HepG2 (cell line): ENCODE results near the gene SMARCAD1. TPM values are rescaled to one million over a fixed set of nuclear protein-coding genes. Genes with fewer than 3 reads are reported as not detected.

ENCODE experiments used
- ATAC-seq: fragments of 200-7000 bp; cut with Tn5 transposase; 3 replicates; pipeline ENCODE4 v1.9.1; 2020; ENCODE audit warnings: mild to moderate bottlenecking, moderate library complexity
- BruUV-seq: library from RNA; stranded (reverse); fragments of 400-500 nt; replicated peaks from 2 replicates; lab custom pipeline; 2021; lab: Mats Ljungman, UMichigan
- CTCF ChIA-PET: fragments of 300-600 bp; formaldehyde crosslinking; extraction: SDS; loops from one replicate; lab custom pipeline; 2021; ENCODE audit warnings: low total read pairs, inconsistent platforms, low intra/inter-chr PET ratio; lab: Yijun Ruan, JAX
- POLR2A ChIA-PET: fragments of 350-600 bp; sonication (Branson Sonifier 250); formaldehyde crosslinking; loops from one replicate; lab custom pipeline; 2020; ENCODE audit warnings: antibody characterized with exemption, inconsistent platforms; lab: Yijun Ruan, JAX
- DNase-seq: peaks from one replicate; pipeline ENCODE4 v3.0.0-alpha.2; 2015; ENCODE audit warnings: low spot score
- FAIRE-seq: peaks from 3 replicates; lab custom pipeline; 2011; peaks lifted over from hg19 to GRCh38; lab: Jason Lieb, UNC
- H2AFZ ChIP-seq: one replicate; pipeline ENCODE4 v1.6.1; 2011; ENCODE audit warnings: low read length, inconsistent platforms
- H3K27ac ChIP-seq: fragments of 300-600 bp; 3 replicates; pipeline ENCODE4 v1.8.0; 2011; ENCODE audit warnings: mixed run types, mild to moderate bottlenecking, mixed read lengths, low read length, inconsistent platforms; ENCODE audit not compliant: insufficient read depth; ENCODE audit errors: extremely low read length
- H3K27me3 ChIP-seq, 2 experiments: fragments of 200-600 bp in 1 of 2; 2 replicates in 1 of 2; 3 replicates in 1 of 2; pipeline versions ENCODE4 v1.6.0 to v1.8.0; 2011; ENCODE audit warnings: low read length in 2 of 2, mild to moderate bottlenecking in 2 of 2, moderate library complexity in 2 of 2, inconsistent platforms in 1 of 2; ENCODE audit not compliant: insufficient read depth in 2 of 2, control insufficient read depth in 1 of 2
- H3K36me3 ChIP-seq, 2 experiments: fragments of 200-600 bp in 1 of 2; replicated peaks in 1 of 2; 2 replicates in 1 of 2; 3 replicates in 1 of 2; pipeline versions ENCODE4 v1.5.1 to v1.8.0; 2011; ENCODE audit warnings: low read length in 2 of 2, inconsistent platforms in 1 of 2; ENCODE audit not compliant: insufficient read depth in 2 of 2, control insufficient read depth in 1 of 2
- H3K4me1 ChIP-seq: 2 replicates; pipeline ENCODE4 v1.5.1; 2012; ENCODE audit warnings: low read length, inconsistent platforms; ENCODE audit not compliant: insufficient read depth
- H3K4me2 ChIP-seq: 2 replicates; pipeline ENCODE4 v1.6.0; 2011; ENCODE audit warnings: low read depth, low read length, inconsistent platforms
- H3K4me3 ChIP-seq, 3 experiments: fragments of 200-600 bp in 1 of 3; sonication (generic), shearing (Covaris generic) in 1 of 3; replicated peaks in 1 of 3; 2 replicates each; pipeline ENCODE4 v1.5.1; 2011 to 2016; ENCODE audit warnings: low read length in 3 of 3, inconsistent platforms in 2 of 3, low read depth in 2 of 3, mild to moderate bottlenecking in 2 of 3, control low read depth in 1 of 3, mixed read lengths in 1 of 3; ENCODE audit not compliant: insufficient read depth in 1 of 3
- H3K79me2 ChIP-seq: one replicate; pipeline ENCODE4 v1.6.1; 2011; ENCODE audit warnings: low read length, inconsistent platforms; ENCODE audit not compliant: insufficient read depth
- H3K9ac ChIP-seq: 2 replicates; pipeline ENCODE4 v1.6.0; 2011; ENCODE audit warnings: mild to moderate bottlenecking, low read depth, low read length, inconsistent platforms; ENCODE audit not compliant: insufficient read depth
- H3K9me3 ChIP-seq: 2 replicates; pipeline ENCODE4 v1.5.1; 2012; ENCODE audit warnings: mild to moderate bottlenecking, low read length
- H4K20me1 ChIP-seq: 2 replicates; pipeline ENCODE4 v1.6.0; 2011; ENCODE audit warnings: inconsistent platforms, mild to moderate bottlenecking, low read length, moderate library complexity; ENCODE audit not compliant: insufficient read depth
- AGO1 ChIP-seq: fragments of 200-400 bp; formaldehyde crosslinking; IDR thresholded peaks from 2 replicates; pipeline ENCODE4 v1.6.1; 2017; ENCODE audit warnings: mild to moderate bottlenecking, low read depth, low read length, moderate library complexity; ENCODE audit not compliant: poor library complexity, severe bottlenecking
- HNRNPK ChIP-seq: fragments of 200-400 bp; formaldehyde crosslinking; IDR thresholded peaks from 2 replicates; pipeline ENCODE4 v1.6.1; 2018; ENCODE audit warnings: low read length, low read depth, moderate library complexity, mild to moderate bottlenecking; ENCODE audit not compliant: poor library complexity, severe bottlenecking
- SPEN ChIP-seq: sonication (generic); formaldehyde crosslinking; IDR thresholded peaks from 2 replicates; pipeline ENCODE4 v1.5.1; 2020; ENCODE audit warnings: low read depth, mild to moderate bottlenecking, missing genetic modification reagents
- WGBS: methylation state at CpG from one replicate; pipeline ENCODE4 v1.1.6; 2017; ENCODE audit warnings: low lambda C conversion rate; 5-methylcytosine and 5-hydroxymethylcytosine counted together
- in situ Hi-C: cut with HindIII; loops from 2 replicates; pipeline ENCODE4 v1.10.0; 2017; ENCODE audit warnings: low pct_unique_long_range_greater_than_20kb; ENCODE audit not compliant: extremely low pct_ligation_motif_present
- intact Hi-C: fragments of 100-400 bp; cut with micrococcal nuclease; formaldehyde crosslinking; loops from one replicate; pipeline ENCODE4 v1.10.0; 2022; ENCODE audit not compliant: unreplicated experiment
- polyA plus RNA-seq, 8 experiments: library from polyadenylated mRNA; depleted of rRNA in 3 of 8; stranded (reverse) in 7 of 8; unstranded in 1 of 8; fragments of >200 nt; fragmentation: Illumina TruSeq in 4 of 8; extraction: Trizol in 4 of 8; gene quantifications; 2 replicates each; pipeline versions ENCODE4 v1.2.1 to v1.2.3, GENCODE V29; 2011 to 2016; ENCODE audit warnings: low read depth in 4 of 8, missing spikeins in 1 of 8, mixed read lengths in 1 of 8; ENCODE audit not compliant: insufficient read depth in 1 of 8
- total RNA-seq, 5 experiments: library from RNA; depleted of rRNA; stranded (reverse); fragments of >200 nt; fragmentation: Illumina TruSeq; extraction: Trizol; gene quantifications; 2 replicates each; pipeline ENCODE4 v1.2.3, GENCODE V29; 2016; ENCODE audit warnings: low read depth in 1 of 5
- TF ChIP-seq, protein P1 (sequence below): IDR thresholded peaks from 2 replicates; pipeline ENCODE4 v1.6.1; 2016; ENCODE audit warnings: control low read depth
- TF ChIP-seq, protein P2 (sequence below): sonication (generic); formaldehyde crosslinking; IDR thresholded peaks from 2 replicates; pipeline ENCODE4 v1.4.0; 2020; ENCODE audit warnings: missing genetic modification reagents, borderline replicate concordance
- TF ChIP-seq, protein P3 (sequence below): sonication (generic); formaldehyde crosslinking; IDR thresholded peaks from 2 replicates; pipeline ENCODE4 v1.4.0; 2020; ENCODE audit warnings: missing genetic modification reagents

The SMARCAD1 gene
- total and polyA plus RNA-seq, 2 of the 13 experiments (the other 11 are each of a cell fraction or from before 2014, with no cell fraction given), result 18.2 to 35.9 TPM

DNA sequence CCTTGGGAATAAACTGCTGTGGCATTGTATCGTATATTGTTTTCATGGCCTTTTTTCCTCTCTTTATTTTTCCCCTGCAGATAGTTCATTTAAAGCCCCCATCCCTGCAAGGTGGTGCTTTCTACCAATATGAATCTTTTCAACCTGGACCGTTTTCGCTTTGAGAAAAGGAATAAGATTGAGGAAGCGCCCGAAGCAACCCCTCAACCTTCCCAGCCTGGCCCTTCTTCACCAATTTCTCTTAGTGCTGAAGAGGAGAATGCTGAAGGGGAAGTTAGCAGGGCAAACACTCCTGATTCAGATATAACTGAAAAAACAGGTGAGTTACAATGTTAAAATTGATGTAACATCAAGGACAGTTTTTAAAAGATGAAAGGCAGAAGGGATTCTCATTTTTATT lies 601 bp downstream of the SMARCAD1 start:
- ATAC-seq (no peak), FAIRE-seq (no peak), DNase-seq (no peak)
- peak overlapping the region; percentile 91 for H3K9ac ChIP-seq
- WGBS, result 56% methylated on average over 5 of the region's 5 CpGs
- in situ Hi-C loops (no loop called here), intact Hi-C loops (loop anchor here (5.0 kb wide), 1 partner anchor 89 kb away; no protein-coding TSS in a partner anchor)
- peaks cover 35% of the 10 kb centered on the region for H3K4me1 ChIP-seq
- H3K27ac ChIP-seq, result peak overlapping the region; percentile 94
- peak overlapping the region; percentile 89 for H3K4me2 ChIP-seq
- H4K20me1 ChIP-seq, result no peaks in the 10 kb centered on the region
- BruUV-seq, result TSS peak; percentile 65
- peak overlapping the region; percentile 77 to 81 (median 79) for H3K4me3 ChIP-seq
- CTCF ChIA-PET, result no interaction called here
- H3K36me3 ChIP-seq, result peaks cover 5 to 23% of the 10 kb centered on the region in 2 experiments; a peak in 4 of 5 replicates
- H2AFZ ChIP-seq, result peak overlapping the region; percentile 91
- TF ChIP-seq AGO1 (no peak), HNRNPK (peak; percentile 18), SPEN (no peak)
- TF ChIP-seq, protein P1, sequence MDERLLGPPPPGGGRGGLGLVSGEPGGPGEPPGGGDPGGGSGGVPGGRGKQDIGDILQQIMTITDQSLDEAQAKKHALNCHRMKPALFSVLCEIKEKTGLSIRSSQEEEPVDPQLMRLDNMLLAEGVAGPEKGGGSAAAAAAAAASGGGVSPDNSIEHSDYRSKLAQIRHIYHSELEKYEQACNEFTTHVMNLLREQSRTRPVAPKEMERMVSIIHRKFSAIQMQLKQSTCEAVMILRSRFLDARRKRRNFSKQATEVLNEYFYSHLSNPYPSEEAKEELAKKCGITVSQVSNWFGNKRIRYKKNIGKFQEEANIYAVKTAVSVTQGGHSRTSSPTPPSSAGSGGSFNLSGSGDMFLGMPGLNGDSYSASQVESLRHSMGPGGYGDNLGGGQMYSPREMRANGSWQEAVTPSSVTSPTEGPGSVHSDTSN (CRISPR knock-in tag), result no peak
- TF ChIP-seq, protein P2, sequence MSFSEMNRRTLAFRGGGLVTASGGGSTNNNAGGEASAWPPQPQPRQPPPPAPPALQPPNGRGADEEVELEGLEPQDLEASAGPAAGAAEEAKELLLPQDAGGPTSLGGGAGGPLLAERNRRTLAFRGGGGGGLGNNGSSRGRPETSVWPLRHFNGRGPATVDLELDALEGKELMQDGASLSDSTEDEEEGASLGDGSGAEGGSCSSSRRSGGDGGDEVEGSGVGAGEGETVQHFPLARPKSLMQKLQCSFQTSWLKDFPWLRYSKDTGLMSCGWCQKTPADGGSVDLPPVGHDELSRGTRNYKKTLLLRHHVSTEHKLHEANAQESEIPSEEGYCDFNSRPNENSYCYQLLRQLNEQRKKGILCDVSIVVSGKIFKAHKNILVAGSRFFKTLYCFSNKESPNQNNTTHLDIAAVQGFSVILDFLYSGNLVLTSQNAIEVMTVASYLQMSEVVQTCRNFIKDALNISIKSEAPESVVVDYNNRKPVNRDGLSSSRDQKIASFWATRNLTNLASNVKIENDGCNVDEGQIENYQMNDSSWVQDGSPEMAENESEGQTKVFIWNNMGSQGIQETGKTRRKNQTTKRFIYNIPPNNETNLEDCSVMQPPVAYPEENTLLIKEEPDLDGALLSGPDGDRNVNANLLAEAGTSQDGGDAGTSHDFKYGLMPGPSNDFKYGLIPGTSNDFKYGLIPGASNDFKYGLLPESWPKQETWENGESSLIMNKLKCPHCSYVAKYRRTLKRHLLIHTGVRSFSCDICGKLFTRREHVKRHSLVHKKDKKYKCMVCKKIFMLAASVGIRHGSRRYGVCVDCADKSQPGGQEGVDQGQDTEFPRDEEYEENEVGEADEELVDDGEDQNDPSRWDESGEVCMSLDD (CRISPR knock-in tag), result 0 out of 2 replicates have a peak, but pooled peaks have one; percentile 11
- TF ChIP-seq, protein P3, sequence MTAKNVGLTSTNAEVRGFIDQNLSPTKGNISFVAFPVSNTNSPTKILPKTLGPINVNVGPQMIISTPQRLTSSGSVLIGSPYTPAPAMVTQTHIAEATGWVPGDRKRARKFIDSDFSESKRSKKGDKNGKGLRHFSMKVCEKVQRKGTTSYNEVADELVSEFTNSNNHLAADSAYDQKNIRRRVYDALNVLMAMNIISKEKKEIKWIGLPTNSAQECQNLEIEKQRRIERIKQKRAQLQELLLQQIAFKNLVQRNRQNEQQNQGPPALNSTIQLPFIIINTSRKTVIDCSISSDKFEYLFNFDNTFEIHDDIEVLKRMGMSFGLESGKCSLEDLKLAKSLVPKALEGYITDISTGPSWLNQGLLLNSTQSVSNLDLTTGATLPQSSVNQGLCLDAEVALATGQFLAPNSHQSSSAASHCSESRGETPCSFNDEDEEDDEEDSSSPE (CRISPR knock-in tag), result no peak
- peaks cover 37% of the 10 kb centered on the region for H3K79me2 ChIP-seq
- H3K27me3 ChIP-seq, result no peaks in the 10 kb centered on the region; a peak in 1 of 5 replicates
- POLR2A ChIA-PET, result interaction anchor here (0.9 to 1.0 kb wide), 2 partner anchors 23 to 30 kb away, joined by 3 to 4 read pairs; no protein-coding TSS in a partner anchor
- H3K9me3 ChIP-seq, result no peaks in the 10 kb centered on the region
